Stimulated activated CD8-positive, alpha-beta memory T cell treated with anti-CD3 and anti-CD28 coated beads, Interleukin-12 subunit alpha, Interleukin-12 subunit beta, amount 100 ng/mL, for 24 hours (primary cell): Measurements from ENCODE around the gene CHRNA4.

Experiments used
- DNase-seq: peaks from one replicate; pipeline ENCODE4 v3.0.0-alpha.2; 2020; ENCODE audit errors: extremely low read depth

CHRNA4 gene

DNA sequence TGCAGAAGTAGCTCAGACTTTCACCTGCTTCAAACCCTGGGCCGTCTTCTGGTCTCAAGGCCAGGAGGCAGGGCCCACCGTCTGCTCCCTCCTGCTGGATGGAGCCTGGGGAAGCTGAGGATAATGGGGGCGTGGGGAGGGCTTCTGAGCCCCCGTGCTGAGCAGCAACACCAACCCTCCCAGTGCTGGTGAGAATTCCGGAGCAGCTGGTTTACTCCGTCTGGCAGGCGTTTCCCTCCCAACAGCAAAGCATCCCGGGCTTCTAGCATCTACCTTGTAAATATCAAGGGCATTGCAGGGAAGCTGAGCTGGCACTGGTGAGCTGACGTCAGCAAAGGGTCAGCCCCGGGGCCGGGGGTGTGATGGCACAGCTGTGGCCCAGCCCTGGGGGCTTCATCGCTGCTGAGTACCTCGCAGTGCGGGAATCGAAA, 16.8 kb upstream of the CHRNA4 start:
- no peak for DNase-seq

DNA sequence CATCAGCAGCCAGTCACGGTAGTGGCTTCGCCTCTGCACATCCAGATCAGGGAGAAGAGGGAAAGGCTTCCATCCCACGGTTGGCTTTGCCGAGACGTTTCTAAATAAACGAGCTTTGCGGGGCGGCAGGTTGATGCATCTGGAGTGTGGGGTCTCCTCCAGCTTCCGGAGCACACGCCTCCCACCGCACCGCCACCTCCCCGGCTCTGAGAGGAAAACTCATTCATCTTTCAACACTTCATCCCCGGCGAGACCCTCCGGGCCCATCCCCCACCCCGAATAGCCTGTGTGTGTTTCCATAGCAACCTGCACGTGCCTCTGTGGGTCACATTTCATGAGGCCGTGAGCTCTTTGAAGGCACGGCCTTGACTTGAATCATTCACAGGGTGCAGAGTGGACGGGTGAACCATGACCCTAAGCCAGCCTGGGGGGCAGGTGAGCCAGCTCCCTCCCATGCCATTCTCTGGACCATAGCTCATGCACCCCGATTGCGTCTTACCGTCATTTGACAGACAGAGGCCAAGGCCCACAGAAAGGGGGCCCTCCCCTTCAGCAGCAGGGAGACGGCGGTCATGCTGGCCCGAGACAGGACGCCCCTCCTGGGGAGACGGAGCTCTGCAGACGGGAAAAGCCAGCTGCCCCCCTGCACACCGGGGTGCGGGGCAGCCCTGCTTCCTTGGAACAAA, 16.2 kb upstream of the CHRNA4 start:
- no peak for DNase-seq

DNA sequence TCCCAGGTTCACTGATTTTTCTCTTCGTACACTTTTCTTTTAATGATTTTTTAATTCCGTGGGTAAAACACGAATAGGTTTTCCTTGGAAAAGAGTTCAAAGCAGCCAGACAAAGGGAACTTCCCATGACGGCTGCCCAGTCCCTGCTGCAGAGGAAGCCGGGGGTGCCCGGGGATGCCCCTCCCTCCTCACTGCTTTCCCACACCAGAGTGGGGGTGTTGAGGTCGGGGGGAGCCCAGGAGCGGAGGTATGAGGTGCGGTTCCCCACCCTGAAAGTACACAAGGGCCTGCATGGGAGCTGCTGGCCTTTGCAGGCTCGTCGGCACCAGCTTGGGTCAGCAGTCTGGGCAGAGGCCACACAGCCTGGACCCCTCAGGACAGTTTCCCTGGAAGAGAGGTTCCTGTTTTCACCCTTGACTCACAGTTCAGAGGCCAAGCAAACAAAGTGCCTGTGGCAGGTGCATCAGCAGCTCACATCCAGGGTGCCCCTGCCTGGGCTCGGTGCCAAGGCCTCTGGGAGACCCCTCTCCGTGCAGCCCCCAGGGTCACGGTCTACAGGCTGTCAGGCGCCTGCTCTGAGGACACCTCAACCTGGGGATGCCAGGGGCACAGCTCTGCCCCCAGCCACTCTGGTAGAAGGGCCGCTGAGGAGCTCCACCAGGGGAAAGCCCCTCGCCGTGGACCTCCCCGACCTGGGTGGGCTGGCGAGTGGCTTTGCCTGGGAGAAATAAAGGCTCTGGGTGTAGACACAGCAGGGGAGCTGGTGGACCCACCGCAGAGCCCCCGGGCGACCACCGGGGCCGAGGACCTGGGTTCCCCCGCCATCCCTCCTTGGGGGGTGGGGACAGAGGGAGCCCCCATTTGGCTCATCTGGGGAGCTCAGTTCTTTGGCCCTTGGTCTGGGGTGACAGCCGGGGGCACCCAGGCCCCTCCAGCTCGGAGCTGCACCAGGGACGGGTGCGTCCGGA, 15.4 kb upstream of the CHRNA4 start:
- no peak for DNase-seq

DNA sequence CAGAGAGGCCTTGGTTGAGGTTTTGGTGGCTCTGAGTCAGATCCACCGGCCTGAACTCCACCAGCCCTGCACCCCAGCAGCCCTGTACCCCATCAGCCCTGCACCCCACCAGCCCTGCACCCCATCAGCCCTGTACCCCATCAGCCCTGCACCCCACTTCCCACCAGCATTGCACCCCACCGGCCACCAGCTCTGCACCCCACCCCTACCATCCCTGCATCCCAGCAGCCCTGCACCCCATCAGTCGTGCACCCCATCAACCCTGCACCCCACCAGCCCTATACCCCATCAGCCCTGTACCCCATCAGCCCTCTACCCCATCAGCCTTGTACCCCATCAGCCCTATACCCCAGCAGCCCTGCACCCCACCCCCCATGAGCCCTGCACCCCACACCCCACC, 14.3 kb upstream of the CHRNA4 start:
- no peak for DNase-seq

DNA sequence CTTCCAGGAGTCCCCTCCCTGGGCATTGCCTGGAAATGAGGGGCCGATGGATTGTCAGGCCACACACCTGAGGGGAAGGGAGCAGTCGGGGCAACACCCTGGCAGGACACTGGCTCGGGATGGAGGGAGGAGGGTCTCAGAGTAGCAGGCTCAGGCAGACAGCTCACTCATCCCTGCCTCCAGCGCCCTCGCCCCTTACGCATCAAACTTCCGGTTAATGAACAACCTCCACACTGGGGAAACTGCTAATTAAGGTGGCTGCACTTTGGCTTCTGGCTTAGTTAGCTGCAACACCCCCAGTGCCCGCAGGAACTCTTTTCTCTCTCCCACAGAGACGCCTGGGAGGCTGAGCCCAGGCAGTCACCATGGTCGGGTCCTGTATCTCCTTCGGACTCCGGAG, 13.4 kb upstream of the CHRNA4 start:
- DNase-seq = no peak

DNA sequence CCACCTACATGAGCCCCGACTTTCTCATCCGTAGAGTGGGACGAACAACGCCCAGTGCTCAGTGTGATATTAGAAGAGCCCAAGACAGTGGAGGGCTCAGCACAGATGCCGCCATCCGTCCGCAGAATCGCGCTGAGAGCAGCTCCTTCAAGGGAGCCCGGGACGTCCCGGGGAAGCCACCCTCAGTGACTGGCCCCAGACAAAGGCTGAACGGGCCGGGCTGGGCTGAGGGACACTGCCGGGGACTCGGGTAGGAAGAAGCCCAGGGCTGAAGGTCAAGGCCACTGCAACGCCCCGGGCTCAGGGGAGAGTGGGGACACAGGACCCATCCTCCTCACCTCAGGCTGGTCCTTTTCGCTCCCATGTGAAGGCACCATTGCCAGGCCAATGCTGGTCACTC, 12.8 kb upstream of the CHRNA4 start:
- DNase-seq = no peak

DNA sequence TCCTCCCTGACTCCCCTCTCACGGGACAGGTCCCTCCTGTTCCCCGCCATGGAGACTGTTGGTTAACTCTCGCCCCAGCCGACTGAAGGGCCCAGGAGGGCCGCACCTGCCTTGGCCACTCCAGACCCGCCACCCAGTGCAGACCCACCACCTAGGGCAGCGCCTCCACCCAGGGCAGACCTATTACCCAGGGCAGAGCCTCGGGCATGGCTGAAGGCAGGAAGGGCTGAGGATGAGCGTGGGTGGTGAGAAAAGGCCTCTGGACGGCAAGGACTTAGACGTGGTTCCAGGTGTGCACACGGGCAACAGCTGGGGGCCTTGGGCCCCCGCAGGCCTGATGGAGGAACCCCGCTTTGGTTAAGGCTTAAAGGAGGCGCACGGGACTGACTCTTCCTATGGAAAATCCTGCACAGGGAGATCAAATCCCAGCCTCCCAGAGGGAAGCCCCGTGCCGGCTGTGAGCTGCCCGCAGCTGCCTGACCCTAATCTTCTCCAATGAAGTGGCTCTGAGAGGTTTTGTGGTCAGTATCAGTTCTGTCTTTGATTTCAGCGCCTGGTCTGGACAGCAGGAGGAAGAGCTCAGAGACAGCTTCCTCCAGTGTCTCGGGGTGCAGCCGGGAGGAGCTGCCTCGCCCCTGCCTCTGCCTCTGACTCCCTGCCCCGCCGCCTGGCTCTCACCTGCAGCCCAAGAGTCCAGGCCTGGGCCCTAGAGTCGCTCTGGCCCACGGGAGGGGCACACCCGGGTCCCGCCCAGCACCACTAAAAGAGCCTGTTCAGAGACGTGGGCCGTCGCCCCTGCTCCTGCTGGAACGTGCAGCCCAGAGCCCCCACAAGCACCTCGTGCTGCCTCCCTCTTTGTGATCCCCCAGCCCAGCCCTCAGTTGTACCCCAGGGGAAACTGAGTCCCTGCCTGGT, 12.1 kb upstream of the CHRNA4 start:
- no peak for DNase-seq

DNA sequence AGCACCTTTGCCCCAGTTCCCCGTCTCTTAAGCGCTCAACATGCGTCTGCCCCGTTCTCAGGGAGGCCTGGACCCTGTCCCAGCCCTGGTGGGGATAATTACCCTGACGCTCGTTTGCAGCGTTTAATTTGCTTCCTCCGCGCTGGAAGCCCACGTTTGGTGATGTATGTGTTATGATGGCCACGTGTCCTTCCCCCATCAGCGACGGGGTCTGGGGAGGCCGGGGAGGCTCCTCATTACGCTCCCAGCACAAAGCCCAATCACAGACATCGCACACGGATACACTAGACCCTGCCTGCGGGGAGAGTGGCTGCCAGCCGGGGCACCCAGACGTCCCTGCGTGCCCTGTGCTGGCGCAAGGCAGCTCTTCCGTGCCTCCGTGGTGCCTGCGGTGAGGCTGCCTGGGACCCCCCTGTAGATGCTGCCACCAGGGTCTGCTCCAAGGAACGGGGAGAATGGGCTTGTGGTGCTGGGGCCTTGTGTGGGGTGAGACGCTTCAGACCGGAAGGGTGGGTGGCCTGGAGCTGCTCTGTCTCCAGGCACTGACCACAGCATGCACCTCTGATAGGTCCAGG, 10.2 kb upstream of the CHRNA4 start:
- no peak for DNase-seq

DNA sequence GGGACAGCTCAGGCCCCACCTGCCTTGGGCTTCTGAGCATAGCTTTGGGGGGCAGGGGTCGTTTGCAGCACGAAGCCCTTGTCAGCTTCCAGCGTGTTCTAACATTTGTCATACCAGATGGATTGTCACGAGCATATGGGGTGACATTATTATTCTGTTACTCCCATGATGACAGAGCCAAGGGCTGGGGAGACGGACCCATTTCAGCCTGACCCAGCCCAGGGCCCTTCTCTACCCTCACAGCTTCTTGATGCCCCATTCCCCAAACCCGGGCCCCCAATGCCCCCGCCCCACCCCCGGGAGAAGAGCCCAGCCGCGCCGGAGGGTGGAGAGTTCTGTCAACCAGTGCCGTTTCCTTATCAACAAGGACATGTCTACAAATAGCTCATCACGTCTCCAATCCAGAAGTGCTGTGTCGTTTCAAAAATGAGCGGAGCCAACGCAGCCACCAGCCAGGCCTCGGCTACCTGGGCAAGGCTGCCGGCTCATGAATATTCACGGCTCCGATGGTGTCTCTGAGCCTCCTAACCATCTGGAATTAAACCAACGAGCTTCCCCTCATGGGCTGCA, 9.6 kb upstream of the CHRNA4 start:
- DNase-seq = no peak

DNA sequence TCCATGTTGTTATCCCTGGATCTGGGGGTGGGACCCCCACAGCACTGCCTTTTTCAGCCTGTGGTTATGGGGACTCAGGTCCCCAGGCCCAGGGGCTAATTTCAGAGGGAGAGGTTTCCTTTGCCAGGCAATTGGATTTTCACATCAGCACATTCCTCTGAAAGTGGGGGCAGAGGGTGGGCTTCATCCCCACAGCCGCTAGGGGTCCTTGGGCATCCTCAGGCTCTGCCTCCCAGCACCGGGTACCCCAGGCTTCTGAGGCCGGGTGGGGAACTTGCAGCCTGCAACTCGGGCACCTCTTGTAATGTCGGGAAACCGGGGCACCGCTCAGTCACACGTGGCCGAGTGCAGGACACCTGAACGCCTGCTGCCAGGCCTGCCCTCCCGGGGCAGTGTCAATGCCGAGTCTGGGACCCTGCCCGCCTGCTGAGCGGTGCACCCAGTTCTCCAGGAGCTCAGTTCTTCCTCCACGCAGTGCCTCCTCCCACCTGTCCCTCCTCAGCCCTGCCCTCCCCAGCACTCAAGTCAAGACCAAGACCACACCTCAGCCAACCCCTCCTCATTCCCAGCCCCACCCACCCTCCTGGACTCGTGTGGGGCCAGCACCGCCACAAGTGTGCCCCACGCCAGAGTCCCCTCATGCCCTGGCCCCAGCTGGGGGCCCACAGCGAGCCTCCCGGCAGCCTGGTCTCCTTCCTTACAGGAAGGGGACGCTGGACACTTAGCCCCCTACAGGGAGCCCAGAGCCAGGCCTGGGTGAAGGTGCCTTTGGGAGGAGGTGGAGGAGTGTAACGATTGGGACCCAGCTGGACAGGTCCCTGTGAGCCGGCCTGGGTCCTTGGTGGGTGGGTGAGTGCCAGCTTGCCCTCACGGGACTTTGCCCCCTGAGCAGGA, 8.8 kb upstream of the CHRNA4 start:
- DNase-seq = no peak

DNA sequence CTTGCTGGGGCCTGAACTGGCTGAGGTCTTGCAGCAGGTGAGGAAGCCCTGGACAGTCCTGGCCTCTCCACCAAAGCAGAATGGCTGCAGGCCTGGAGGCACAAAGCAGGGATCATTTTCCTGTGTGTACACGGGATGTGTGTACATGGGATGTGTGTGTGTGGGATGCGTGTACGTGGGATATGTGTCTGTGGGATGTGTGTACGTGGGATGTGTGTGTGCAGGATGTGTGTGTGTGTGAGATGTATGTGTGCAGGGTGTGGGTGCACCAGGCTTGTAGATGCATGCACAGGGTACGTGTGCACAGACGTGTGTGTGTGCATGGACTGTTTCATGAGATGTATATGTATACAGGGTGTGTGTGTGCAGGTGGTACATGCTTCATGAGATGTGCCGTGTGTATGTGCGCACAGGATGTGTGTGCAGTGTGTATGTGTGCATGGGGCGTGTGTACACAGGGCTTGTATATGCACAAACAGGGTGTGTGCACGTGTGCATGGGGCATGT, 7.9 kb upstream of the CHRNA4 start:
- no peak for DNase-seq

DNA sequence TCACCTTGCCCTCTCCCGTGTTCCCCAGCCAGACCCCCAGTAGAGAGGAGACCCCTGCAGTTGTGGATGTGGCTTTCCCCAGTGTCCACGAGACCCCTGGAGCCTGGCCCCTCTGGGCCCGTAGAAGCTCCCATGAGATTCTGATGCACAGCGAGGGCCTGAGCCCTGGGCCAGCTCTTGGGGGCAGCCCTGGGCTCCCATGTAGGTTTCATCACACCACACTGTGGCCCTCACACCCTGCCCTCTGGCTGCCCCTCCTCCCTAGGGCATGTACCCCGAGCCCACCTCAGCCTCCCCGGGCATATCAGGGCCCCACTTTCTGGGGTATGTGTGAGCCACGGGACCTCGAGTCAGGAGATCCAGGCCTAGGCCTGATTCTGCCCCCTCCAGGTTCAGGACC, 7.0 kb upstream of the CHRNA4 start:
- no peak for DNase-seq

DNA sequence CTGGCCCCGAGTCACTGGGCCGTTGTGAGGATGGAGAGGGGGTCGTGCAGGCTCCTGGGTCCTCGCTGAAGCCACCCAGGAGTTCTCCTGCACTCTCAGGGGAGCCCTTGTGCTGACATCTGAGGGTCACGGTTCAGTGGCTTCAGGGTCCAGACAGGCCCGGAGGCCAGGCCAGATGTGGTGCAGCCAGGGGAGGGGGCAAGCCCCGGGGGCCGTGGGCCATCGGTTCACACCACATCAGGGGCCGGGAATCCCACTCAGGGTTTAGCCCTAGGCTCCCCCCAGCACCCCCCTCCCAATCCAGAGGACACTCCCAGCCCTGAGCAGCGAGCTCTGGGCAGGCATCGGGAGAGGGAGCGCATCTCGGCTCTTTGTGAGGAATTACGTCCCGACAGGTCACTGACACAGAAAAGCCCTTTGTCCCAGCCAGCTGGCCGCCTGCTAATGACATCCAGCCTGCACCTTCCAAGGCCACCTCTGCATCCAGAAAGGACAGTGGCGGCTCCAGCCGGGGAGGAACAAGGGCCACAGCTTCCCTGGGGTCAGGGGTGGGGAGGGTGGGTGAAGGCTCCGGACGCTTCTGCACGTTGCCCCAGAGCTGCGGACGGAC, 6.4 kb upstream of the CHRNA4 start:
- DNase-seq = no peak

DNA sequence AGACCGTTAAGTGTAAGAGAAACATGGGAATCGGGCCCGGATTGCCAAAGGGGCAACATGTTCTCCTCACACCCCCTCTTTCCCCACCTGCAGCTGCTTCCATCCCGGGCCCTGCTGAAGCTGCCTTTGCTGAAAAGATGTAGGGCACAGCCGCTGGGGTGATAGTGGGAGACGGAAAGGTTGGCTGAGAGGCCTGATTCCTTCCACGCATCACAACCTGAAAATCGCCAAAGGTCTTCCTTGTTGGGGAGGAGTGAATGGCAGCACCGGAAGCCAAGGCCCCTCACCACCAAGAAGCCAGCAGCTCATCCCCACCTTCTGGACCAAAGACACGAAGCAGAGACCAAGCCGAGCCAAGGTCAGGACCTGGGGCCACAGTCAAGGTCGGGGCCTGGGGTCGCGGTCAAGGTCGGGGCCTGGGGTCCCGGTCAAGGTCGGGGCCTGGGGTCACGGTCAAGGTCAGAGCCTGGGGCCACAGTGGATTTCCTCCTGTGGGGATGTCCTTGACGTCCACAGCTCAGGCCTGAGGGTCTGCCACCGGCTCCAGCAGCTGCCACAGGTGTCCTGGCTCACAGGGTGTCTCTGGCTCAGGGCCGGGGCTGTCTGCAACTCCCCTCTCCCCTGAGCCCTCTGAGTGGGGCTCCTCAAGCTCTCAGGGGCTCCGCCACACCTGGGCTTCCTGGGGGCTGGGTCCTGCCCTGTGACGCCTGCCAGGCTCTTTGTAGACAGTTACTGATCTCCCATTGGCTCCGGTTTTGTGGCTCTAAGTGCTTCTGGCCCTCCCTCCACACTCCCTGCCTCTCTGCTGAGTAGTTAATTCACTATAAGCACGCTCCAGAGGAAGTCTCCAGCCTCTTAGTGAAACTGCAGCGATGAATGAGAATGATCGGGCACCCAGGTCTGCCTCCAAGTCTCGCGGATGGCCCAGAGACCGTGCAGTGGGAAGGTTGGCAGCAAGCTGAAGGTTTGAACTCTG, 5.5 kb upstream of the CHRNA4 start:
- no peak for DNase-seq

DNA sequence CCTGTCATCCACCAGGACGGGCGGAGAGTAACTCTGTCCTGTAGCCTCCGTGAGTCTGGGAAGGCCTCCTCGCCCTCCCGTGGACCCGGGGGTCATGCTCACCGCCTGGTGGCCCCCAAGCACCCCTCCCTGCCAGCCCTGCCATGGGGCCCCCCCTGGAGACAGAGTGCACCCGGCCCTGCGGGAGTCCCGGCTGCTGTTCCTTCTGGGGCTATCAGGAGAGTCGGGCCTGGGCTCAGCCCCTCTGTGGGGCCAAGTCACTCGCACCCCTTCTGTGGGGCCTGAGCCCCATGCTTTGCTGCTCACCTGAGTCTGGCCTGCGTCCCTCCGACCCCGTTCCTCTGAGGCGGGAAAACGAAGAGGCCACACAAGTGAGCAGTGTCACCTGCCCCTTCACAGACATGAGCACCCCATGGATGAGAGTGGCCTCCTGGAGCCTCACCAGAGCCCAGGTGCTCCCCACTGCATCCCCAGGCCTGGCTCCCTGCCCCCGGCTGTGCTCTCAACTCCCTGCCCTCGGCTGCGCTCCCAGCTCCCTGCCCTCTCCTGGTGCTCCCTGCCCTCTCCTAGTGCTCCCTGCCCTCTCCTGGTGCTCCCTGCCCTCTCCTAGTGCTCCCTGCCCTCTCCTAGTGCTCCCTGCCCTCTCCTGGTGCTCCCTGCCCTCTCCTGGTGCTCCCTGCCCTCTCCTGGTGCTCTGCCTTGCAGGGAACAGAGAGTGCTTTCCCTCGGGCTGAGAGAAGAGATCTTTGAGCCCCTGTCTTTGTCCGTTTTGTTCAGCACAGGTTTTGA, 4.6 kb upstream of the CHRNA4 start:
- no peak for DNase-seq

DNA sequence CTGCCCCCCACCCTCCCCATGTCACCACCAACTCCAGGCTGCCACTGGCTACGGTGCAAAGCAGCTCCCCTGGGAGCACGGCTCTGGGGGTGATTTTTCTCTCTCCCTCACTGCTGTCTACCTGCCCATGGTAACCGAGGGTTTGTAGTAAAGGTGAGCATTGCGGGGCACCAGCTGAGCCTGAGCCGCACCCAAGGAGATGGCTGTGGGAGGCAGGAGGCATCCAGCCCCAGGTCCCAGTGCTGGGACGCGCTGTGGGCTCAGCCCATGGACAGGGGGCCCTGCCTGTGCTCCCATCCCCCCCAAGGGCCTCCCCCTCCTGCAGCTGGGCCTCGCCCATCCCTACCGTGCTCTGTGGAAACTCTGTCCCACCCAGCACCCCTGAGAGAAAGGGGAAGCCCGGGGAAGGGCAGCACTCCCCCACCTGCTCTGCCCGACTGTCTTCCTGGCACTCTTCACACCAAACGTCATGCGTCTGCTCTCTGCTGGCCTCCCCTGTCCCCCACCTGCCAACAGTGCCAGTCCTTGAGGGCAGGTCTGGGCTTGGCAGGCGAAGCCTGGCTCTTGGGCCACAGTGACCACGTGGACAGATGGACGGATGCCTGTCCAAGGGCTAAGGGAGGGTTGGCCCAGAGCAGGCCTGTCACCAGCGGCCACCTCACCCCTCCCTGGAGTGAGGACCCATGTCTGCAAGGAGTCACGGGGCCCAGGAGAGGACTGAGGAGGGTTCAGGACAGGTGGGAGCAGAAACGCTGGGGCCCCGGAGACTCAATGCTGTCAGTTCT, 3.8 kb upstream of the CHRNA4 start:
- no peak for DNase-seq
